CD4-positive, alpha-beta T cell treated with Interleukin-12 subunit alpha and Interleukin-12 subunit beta, for 1 hour (primary cell): ENCODE results near the gene CLPTM1L.
"Not testable (repeated sequence)": the region's sequence is repeated elsewhere in the genome, so short reads cannot be mapped to it uniquely, and the experiment has no call there.

ENCODE experiments used
- DNase-seq: peaks from one replicate; pipeline ENCODE4 v3.0.0-alpha.2; 2020

CLPTM1L gene

DNA sequence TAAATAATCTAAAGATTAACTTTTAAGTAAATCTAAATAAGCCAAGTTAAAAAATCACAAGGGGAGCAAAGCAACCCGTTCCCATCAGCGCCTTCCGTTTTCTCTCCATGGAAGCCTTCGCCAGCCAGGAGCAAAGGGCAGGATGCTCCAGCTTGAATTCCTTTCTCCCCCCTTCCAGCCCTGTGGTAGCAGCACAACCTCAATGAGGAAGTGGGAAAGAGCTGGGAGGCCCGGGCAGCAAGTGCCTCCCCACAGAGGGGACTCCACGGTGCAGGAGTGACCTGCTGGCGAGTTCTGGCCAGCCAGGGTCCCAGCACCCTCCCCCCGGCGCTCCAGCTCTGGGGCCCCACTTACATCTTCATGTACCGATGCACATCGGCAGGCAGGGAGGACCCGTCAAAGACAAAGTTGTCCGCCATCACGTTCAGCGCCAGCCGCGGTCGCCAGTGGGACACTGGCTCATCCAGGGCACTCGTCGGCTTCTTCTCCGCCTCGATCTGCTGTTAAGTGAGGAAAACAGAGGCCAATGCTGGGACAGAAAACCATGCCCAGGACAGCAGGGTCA, 6.3 kb downstream of the CLPTM1L start:
- no peak for DNase-seq

DNA sequence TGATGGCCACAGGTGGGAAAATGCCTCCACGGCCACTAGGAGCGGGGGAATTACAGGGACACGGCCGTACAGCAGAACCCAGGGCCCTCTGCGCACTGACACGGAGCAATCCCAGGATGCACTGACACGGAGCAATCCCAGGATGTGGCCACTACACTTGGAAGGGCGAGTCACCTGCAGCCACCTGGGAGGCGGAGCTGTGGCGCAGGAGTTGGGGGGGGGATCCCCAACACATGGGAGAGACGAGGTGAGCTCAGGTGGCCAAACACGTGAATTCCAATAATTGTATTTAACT, 6.8 kb downstream of the CLPTM1L start:
- DNase-seq = no peak

DNA sequence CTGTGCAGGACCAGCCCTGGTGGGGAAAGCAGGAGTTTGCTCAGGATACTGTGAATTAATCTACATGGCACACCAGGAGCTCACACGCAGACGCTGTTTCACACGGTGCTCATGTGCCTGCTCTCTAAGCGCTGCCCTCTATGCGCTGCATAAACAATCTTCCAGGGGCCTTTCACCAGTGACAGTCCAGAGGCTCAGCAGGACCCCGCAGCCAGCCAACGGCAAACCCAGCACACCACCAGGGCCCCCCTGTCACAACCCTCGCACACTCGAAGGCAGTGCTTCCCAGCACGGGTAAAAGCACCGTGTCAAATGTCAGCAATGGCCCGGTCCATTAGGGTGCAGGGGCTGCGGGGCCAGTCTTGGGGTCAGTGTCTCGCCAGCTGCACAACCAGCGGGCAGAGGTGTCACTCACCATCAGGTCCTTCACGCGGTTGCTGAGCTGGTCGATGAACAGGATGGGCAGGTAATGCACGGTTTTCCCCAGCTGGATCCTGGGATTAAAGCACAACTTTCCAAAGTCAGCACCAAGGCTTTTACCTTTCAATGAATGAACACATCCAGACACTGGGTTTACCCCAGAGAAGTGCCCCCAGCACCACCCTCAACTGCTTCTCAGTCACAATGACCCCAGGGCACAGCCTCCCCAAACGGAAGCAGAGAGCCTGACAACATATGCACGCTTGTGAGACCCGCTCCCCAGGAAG, 7.3 kb downstream of the CLPTM1L start:
- DNase-seq = no peak

DNA sequence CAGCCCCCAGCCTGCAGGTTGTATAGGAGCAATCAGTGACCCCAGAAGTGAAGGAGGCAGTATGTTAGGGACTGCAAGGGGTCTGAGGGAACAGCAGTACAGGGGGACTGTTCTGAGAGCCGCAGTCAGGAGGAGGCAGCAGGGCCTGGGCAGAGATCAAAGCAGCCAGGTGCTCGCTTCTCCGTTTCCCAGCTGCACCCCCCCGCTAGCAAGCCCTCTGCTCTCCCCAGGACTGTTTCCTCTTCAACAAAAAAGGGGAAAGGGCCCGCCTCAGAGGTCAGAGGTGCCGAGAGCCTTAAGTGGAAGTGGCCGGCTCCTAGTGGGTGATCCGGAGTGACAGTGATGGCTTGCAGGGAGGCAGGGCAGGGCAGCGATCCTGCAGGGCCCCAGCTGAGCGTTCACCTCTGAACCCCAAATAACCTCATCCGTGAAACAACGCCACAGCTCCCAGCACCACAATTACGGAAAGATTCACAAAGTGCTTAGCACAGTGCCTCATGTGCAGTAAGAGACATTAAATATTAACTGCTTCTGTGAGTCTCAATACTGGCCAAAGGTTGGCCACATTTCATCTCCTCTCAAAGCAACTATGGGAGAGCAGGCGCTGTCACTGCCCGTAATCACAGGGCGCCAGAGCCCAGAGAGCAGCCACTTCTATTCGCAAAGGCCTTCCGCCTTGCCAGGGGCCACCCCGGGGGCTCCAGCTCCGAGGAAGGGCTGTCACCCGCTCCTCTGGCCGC, 8.0 kb downstream of the CLPTM1L start:
- DNase-seq = no peak

DNA sequence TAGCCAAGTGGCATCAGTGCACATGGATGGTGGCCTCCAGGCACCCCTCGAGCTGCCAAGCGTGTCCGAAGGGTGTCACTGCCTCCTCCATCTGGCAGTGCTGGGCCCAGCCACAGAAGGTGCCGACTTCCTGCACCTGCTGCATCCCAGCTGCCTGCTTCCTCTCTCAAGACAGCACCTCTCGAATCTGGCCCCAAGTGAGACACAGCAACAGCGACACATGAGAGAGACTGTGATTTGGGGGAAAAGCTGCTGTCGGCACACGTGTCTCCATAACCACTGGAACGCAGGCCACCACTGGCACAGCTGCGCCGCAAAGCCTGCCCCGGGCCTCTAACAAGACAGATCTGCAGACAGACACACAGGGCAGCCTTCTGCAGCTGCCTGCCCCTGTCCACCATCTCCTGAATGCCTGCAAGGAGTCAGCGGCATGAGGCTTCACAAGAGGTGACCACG, 8.8 kb downstream of the CLPTM1L start:
- DNase-seq = no peak

DNA sequence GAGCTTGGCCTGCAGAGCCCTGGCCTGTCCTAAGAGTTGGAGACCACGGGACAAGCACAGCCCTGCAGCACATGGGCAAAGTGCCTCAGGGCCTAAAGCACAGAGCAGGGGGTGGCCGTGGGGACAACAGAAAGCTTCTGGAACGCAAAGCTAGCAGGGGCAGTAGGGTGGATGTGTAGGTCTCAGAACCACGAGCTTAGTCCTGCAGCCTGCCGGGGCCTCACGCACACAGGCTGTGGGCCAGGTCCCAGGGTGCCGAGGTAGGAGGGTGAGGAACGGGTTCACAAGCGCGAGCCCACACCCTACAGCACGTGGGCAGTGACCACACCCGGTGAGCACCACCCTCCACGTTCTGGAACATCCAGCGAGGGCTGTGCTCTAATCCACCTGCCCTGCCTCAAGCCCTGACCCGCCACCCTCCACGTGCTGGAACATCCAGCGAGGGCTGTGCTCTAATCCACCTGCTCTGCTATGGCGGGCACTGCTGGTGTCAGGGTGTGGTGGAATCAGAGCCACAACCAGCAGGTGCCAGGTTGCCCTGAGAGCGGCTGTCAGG, 9.3 kb downstream of the CLPTM1L start:
- DNase-seq = no peak

DNA sequence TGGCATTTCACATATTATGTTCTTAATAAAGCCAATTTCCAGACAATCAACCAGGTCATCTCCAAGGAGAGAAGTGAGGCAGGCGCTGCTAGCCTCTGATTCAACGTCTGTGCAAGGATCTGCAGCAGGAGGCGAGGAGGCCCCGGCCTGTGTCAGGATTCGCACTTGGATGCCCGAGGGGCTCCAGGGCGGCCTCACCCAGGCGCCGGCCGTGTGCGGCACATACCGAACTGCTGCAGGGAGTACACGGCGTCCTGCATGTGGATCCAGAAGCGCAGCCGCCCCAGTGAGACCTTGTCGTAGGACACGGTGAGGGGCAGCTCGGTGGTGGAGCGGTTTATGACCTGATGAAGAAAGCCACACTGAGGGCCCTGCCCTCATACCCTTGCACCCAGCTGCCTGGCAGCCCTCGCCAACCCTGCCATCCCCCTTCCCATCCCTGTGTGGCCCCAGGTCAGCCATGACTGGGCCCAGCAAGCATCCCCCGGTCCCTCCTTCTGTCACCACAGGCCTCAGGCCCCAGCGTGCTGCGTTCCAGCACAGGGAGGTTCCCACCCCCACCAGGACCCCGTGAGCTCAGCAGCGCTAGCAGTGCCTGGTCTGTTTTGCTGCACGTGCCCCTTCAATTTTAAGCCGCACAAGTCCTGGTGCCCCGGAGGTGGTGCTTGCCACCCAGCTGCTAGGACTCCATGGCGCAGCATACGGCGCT, 9.9 kb downstream of the CLPTM1L start:
- DNase-seq = no peak

DNA sequence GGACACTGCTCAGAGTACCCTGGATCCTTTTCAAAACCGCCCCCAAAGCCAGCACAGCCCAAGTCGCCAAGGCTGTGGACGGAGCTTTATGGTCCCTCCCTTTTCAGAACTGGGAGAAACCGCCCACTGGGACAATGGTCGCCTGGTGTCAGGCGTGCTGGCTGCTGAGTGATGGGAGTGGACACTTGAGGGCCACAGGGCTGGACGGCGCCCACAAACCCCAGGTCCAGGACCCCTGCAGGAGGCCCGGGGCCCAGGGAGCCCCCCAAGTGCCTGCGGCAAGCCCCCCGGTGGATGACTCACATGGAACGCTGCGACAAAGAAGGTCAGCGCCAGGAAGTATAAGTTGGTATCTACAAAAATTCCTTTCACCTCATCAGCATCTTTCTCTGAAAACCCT, 10.9 kb downstream of the CLPTM1L start:
- DNase-seq = no peak

DNA sequence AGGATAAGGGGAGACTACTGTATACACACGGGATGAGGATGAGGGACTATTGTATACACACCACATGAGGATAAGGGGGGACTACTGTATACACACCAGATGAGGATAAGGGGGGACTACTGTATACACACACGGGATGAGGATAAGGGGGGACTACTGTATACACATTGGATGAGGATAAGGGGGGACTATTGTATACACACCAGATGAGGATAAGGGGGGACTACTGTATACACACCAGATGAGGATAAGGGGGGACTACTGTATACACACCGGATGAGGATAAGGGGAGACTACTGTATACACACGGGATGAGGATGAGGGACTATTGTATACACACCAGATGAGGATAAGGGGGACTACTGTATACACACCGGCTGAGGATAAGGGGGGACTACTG, 11.6 kb downstream of the CLPTM1L start:
- not testable (repeated sequence) for DNase-seq

DNA sequence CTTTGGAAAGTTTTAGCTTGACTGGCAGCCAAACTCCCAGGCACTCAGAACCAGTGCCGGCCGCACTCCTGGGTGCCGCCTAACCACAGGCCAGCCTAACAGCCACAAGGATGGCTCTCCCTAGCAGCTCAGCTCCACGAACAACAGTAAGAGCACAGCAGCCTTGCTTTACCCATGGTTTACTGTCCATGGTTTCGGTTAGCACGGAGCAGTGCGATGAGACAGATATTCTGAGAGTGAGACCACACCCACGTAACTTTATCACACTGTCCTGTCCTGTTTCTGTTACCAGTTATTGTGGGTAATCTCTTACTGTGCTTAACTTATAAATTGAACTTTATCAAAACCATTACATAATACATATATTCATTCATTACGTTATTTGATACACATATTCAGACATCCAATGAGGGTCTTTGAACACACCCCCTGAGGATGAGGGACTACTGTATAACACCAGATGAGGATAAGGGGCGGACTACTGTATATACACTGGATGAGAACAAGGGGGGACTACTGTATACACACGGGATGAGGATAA, 12.4 kb downstream of the CLPTM1L start:
- DNase-seq = no peak

DNA sequence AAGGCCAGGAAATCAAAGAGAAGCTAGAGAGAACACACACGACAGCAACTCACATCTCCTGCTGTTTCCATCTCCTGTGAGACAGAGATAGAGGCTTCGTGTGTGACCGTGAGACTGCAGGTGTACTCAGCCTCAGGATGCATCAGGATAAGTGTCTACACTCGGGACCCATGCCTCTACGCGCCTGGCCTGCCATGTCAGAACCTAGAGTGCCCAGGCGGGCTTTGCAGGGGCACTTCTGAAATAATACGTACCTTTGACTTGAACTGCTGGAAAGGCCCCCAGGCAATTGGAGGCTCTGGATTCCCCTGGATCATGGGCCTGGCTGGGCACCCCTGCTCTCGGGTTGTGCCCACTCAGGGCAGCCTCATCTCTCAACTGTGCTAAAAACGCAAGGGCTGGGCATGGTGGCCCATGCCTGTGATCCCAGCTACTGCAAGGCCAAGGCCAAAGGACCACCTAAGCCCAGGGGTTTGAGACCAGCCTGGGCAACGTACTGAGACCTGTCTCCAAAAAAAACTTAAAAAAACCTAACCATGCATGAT, 13.0 kb downstream of the CLPTM1L start:
- DNase-seq = no peak

DNA sequence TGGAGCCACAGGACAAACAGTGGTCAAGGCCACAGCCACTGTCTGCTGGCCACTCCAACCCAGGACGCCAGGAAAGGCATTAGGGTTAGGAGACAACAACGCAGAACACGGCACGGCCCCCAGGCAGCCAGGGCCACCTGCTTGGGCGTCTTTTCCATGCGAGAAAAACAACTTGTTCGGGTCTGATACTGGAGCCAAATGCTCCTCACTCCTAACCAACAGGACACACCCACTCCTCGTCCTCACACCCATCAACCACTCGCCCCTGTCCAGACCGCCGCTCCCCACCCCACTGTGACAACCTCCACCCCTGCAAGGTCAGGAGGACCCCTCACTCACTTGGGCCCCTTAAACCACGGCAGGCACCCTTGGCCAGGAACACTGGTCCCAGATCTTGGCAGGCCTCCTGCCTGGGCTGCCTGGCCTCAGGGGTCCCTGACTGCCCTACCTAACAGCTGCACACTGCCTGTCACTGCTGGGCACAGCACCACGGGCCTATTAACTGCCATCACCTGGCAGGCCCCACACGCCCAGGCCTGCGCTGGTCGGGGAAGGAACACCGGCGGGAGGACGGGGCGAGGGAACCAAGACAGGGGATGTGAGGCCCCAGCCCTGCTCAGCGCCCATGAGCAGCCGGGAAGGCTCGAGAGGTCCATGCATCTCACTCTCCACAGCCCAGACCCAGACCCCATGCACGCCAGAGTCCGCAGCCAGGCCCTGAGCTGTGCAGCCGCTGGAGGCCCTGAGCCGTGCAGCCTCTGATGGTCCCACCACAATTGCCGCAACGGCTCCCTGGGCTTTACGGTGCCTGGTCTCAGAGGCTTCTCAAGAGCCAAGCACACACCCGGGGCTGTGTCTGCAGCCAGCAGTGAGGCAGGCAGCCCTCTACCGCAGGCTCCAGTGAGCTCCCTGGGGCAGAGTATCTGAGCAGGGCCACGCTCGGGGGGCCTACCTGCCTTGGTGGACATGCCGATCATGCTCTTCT, 13.8 kb downstream of the CLPTM1L start:
- DNase-seq = no peak

DNA sequence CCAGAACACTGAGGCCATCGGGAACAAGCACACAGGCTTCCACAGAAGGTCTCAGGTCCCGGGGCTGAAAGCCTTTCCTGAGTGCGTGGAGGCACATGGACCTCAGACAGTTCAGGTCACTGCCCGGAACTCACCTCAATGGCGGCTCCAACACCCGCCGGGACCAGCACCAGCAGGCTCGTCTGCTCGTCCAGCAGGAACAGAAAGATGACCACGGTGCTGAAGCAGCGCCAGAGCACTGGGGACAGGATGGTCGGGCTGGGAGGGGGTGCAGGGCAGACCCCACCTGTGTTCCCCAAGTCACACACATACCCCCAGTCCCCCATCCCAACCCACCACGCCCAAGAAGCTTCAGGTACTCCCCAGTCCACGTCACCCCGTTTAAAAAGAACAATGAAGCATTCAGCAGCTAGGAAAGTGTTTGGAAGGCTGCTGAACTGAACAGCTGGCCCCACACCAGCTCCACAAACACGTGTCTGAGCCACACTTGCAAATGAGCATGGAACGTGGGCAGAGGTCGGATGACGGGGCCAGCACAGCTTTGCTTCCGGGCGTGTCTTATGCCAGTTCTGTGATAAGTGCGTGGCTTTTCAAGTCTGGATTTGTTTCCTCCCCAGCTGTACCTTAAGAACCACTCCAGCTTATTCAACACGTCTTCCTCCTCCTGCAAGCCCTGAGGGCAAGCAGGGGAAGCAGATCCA, 14.6 kb downstream of the CLPTM1L start:
- no peak for DNase-seq

DNA sequence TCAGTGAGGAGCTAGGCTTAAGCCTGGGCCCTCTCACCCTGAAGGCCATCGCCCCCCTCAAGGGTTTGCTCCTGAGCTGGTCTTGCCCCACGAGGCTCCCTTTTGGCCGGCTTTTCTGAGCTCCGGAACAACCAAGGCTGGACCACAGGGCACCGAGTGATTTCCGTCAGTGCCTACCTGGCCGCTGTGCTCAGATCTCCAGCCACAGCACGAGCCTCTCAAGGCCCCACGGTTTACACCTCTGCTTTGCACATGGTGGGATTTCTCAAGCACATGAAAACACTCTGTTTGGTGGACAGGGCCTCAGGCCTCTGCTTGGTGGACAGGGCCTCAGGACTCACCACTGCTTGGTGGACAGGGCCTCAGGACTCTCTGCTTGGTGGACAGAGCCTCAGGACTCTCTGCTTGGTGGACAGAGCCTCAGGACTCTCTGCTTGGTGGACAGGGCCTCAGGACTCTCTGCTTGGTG, 15.8 kb downstream of the CLPTM1L start:
- DNase-seq = no peak

DNA sequence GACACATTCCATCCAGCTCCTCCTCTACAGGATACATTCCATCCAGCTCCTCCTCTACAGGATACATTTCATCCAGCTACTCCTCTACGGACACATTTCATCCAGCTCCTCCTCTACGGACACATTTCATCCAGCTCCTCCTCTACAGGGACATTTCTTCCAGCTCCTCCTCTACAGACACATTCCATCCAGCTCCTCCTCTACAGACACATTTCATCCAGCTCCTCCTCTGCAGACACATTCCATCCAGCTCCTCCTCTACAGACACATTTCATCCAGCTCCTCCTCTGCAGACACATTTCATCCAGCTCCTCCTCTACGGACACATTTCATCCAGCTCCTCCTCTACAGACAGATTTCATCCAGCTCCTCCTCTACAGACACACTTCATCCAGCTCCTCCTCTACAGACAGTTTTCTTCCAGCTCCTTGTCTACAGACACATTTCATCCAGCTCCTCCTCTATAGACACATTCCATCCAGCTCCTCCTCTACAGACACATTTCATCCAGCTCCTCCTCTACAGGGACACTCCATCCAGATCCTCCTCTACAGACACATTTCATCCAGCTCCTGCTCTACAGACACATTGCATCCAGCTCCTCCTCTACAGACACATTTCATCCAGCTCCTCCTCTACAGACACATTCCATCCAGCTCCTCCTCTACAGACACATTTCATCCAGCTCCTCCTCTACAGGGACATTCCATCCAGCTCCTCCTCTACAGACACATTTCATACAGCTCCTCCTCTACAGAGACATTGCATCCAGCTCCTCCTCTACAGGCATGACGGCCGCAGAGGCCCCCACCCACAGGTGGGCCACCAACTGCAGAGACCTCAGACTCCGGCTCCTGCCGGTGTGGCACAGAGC, 16.4 kb downstream of the CLPTM1L start:
- DNase-seq = not testable (repeated sequence)

DNA sequence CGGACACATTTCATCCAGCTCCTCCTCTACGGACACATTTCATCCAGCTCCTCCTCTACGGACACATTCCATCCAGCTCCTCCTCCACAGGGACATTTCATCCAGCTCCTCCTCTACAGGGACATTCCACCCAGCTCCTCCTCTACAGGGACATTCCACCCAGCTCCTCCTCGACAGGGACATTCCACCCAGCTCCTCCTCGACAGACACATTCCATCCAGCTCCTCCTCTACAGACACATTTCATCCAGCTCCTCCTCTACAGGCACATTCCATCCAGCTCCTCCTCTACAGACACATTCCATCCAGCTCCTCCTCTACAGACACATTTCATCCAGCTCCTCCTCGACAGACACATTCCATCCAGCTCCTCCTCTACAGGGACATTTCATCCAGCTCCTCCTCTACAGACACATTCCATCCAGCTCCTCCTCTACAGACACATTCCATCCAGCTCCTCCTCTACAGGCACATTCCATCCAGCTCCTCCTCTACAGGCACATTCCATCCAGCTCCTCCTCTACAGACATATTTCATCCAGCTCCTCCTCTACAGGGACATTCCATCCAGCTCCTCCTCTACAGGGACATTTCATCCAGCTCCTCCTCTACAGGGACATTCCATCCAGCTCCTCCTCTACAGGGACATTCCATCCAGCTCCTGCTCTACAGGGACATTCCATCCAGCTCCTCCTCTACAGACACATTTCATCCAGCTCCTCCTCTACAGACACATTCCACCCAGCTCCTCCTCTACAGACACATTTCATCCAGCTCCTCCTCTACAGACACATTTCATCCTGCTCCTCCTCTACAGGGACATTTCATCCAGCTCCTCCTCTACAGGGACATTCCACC, 17.8 kb downstream of the CLPTM1L start:
- DNase-seq = not testable (repeated sequence)

DNA sequence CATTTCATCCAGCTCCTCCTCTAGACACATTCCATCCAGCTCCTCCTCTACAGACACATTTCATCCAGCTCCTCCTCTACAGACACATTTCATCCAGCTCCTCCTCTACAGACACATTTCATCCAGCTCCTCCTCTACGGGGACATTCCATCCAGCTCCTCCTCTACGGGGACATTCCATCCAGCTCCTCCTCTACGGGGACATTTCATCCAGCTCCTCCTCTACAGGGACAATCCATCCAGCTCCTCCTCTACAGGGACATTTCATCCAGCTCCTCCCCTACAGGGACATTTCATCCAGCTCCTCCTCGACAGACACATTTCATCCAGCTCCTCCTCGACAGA, 18.4 kb downstream of the CLPTM1L start:
- DNase-seq = not testable (repeated sequence)

DNA sequence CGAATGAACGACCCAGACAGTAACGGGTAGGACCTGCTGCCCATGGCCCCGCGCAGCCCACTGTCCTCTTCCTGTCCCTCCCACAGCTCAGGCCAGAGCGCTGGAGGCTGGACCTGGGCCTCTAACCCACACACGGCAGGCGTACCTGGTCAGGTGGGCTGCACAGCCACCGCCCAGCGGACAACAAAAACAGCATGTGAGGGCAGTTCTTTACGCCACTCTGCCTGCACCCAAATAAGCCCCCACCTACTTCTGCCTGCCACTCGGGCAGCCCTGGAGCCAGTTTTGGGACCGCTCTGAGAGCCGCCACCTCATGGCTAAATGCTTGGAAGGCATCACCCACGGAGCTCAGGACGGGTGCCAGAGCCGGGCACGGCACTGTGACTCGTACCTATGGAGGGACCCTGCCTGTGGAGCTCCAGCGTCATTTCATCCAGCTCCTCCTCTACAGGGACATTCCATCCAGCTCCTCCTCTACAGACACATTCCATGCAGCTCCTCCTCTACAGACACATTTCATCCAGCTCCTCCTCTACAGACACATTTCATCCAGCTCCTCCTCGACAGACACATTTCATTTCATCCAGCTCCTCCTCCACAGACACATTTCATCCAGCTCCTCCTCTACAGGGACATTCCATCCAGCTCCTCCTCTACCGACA, 18.9 kb downstream of the CLPTM1L start:
- no peak for DNase-seq
